HG03565 (cell line): ENCODE measurements around the gene PRKCA.

Source experiments
- ATAC-seq: cut with Tn5 transposase; IDR thresholded peaks from one replicate; pipeline ENCODE4 v1.9.1; 2021; ENCODE audit warnings: mild to moderate bottlenecking, moderate library complexity; ENCODE audit not compliant: unreplicated experiment

Gene PRKCA

GRCh38 chr17:66751771-66752170, 449.4 kb downstream of the PRKCA start:
- no peak for ATAC-seq

GRCh38 chr17:66752411-66752810, 450.0 kb downstream of the PRKCA start:
- no peak for ATAC-seq

DNA sequence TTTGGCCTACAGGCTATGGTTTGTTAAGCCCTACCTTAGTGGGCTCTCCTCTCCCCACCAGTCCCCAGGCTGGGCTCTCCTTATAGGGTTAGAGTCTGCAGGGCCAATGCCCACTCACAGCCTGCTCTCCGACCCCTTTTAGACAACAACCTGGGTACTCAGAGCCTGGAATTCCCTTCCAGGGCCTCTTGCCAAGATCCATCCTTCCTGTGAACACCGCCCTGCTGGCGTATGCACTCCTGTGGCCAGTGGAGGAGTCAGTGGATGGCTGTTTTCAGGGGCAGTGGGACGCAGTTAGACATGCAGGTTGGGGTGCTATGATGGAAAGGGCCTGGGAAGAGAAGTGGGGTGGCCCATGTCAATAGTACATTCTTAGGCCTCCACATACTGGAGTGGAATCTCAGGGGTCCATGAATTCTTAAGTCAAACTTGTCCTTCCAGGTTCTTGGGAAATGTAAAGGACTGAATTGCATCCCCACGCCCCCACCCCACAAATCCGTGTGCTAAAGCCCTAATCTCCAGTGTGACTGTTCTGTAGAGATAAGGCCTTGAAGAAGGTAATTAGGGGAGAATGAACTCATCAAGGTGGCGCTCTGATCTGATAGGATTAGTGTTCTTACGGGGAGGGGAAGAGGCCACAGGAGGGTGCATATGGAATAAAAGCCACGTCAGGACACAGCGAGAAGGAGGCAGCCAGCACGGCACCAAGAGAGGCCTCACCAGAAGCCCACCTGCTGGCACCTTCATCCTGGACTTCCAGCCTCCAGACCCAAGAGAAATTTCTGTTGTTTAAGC, 450.9 kb downstream of the PRKCA start:
- ATAC-seq, result no peak

DNA sequence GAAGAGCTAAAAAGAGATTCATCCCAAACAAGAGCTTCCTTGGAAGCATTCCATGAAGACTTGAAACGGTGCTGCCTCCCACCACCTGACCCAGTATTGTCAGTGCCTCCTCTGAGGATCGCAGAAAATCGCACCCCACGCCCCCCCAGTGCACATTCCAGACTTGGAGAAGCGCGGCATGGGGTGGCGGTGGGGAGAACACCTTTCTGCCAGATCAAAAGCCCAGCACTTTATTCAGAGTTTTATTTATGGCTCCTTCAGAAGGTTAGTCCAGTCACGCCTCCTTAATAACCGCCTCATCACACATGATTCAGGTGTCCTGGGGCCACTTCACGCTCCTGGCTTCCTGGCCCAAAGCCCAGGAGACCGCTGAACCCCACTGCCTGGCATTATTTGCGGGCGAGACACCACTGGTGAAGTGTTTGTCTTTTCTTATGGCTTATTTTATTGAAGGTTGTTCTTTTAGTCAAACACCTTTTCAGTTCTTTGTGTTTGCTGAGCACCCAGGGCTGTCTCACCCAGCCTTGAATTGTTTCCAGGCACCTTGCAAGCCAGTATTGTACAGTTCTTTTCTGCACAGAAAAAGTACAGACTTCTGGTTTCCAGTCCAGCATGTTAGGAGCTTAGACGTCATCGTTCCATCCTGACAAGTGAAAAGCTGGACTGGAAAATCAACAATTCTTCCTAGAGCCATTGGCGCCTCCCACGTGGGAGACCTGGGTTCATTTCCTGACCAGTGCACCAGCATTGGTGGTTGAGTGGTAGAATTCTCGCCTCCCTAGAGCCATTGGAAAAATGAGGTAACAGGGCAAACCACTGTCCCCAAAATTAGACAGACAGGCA, 452.9 kb downstream of the PRKCA start:
- no peak for ATAC-seq

GRCh38 chr17:66755944-66756290, 453.5 kb downstream of the PRKCA start:
- no peak for ATAC-seq

- no peak for ATAC-seq
These were observed 457.9 kb downstream of the PRKCA start for GRCh38 chr17:66760324-66760723.

GRCh38 chr17:66762276-66762675, 459.9 kb downstream of the PRKCA start:
- no peak for ATAC-seq

- ATAC-seq, result no peak
These were observed 460.6 kb downstream of the PRKCA start for GRCh38 chr17:66763056-66763455.

DNA sequence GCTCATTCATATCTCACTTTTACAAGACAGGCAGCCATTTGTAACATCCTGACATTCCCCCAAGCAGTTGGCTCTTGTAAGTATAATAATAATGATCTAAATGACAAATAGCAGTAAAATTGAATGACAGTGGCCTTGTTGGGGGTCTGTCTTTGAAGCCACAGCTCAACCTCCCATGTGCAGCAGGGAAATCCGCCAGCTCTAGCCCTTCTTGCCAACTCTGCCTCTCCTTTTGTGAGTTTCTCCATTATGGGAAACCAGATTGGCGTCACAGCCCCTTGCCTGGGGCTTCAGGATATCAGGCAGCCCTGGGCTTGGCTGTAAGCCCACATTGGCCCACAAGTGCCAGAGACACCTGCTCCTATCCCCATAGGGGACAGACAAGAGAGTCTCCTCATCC, 462.1 kb downstream of the PRKCA start:
- no peak for ATAC-seq

- ATAC-seq, result no peak
These were observed 464.9 kb downstream of the PRKCA start for GRCh38 chr17:66767154-66767933.

DNA sequence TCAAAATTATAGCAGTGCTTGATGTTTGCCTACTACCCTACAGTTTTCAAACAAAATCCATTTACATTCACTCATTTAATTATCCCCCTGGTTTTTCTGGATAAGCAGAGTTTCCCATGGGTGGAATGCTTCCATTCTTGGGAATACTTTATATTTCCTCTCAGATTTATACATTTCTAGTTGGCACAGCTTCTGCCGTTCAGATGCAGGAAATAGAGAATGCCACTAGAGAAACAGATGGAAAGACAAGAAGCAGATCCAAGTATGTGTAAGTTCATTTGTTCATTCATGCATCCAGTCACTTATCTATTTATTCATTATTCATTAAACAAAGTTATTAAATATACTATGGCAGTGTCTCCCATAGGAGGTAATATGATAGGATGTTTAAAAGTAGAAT, 467.5 kb downstream of the PRKCA start:
- ATAC-seq, result no peak

DNA sequence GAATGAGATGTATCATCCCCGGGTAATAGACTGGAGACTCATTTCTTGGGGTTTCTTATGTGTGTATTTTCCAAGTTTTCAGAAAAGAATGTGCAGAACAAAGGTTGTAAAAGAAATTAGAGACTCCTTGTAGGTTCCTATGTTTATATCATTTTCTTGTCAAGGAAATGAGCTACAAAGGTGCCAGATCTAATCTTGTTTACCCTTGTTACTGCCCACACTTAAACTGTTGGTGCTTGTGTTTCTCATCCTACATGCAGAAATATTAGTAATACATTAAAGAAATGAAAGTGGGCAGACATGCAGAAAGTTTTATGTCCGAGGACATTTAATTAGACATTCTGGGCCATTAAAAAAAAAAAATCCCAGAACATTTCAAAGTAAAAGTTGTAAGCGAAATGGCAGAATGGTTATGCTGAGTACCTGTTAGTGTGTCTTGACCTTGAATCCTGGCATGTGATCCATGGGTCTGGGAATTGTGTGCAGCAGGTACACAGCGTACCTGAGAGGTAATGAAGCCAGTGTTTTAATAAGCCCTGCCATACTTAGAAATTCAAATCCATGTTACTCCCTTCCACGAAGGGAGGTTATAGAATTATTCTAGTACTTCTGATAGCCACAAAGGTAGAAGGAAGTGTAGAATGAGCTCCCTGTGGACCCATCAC, 469.9 kb downstream of the PRKCA start:
- ATAC-seq, result no peak

GRCh38 chr17:66775271-66775670, 472.9 kb downstream of the PRKCA start:
- no peak for ATAC-seq

DNA sequence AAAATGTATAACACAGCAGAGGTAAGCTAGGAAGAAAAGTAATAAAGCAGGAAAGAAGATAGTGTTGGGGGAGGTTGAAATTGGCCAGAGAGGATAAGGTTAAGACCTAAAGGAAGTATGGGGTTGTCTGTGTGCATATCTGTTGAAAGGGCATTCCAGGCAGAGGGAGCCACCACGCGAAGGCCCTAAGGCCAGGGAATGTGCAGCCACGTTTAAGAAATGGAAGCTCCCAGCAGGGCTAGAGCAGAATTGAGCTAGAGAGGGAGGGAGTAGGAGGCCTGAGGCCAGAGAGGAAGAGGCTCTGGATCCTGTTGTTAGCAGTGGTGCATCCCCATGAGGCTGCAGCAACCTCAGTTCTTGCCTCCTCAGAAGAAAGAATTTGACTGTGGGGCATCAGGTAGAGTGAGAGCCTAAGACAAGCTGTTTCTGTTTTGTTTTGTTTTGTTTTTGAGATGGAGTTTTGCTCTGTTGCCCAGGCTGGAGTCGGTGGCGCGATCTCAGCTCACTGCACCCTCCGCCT, 473.5 kb downstream of the PRKCA start:
- ATAC-seq, result no peak

- no peak for ATAC-seq
These were observed 474.7 kb downstream of the PRKCA start for GRCh38 chr17:66776999-66777688.

- no peak for ATAC-seq
These were observed 475.3 kb downstream of the PRKCA start for GRCh38 chr17:66777689-66778225.

DNA sequence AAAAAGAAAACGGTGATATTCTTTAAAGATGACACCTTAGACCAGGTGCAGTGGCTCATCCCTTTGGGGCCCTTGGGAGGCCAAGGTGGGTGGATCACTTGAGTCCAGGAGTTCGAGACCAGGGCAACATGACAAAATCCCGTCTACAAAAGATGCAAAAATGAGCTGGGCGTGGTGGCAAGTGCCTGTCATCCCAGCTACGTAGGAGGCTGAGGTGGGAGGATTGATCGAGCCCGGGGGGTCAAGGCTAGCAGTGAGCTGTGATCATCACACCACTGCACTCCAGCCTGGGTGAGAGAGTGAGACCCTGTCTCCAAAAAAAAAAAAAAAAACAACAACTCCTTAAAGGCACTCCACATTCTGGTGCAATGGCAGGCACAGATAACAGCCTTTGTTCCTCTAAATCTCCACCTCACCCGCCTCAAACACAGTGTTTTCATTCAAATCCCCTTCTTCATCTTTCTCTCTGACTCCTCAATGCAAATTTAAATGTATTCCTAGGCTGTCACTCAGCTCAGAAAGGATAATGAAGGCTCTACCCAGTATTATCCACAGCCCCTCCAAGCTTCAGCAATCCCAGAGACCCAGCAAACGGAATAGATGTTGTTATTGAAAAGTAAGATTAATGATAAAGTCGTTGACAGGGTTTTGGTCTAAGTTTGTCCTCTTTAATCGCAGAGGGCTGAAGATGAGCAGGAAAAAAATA, 476.3 kb downstream of the PRKCA start:
- ATAC-seq, result no peak

GRCh38 chr17:66779237-66779606, 476.8 kb downstream of the PRKCA start:
- ATAC-seq, result no peak

- ATAC-seq, result no peak
These were observed 478.7 kb downstream of the PRKCA start for GRCh38 chr17:66781135-66781534.
